Body of pancreas (tissue), 4 donors: ENCODE measurements around the gene PSMB2.

Experiments
- POLR2A ChIP-seq, 3 donors: fragments of 450-650 bp; IDR thresholded peaks; one replicate each; pipeline ENCODE4 v1.6.1; 2016; ENCODE audit warnings: antibody characterized with exemption in 3 of 3, mild to moderate bottlenecking in 2 of 3
- TF ChIP-seq, protein P1 (sequence below), 7 experiments: fragments of 450-650 bp in 4 of 7; fragments of 200-600 bp in 3 of 7; sonication (generic) in 3 of 7; IDR thresholded peaks; one replicate each; pipeline ENCODE4 v1.5.1; 2016 to 2019; ENCODE audit warnings: antibody characterized with exemption in 7 of 7

DNA sequence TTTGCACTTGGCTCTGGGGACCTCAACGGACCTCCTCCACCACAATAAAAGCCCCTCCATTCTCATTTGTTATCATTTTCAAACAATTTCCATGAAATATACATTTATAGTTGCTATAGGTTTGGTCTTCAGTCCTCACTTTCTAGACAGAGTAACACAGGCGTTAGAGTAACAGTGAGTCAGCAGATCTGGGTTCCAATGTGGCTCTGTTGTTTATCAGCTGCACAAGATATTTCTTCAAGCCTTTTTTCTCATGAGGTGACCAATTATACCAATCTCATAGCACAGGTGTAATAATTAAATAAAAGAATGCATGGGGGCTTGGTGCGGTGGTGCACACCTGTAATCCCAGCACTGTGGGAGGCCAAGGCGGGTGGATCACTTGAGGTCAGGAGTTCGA, 32.8 kb upstream of the PSMB2 start:
- TF ChIP-seq, protein P1, sequence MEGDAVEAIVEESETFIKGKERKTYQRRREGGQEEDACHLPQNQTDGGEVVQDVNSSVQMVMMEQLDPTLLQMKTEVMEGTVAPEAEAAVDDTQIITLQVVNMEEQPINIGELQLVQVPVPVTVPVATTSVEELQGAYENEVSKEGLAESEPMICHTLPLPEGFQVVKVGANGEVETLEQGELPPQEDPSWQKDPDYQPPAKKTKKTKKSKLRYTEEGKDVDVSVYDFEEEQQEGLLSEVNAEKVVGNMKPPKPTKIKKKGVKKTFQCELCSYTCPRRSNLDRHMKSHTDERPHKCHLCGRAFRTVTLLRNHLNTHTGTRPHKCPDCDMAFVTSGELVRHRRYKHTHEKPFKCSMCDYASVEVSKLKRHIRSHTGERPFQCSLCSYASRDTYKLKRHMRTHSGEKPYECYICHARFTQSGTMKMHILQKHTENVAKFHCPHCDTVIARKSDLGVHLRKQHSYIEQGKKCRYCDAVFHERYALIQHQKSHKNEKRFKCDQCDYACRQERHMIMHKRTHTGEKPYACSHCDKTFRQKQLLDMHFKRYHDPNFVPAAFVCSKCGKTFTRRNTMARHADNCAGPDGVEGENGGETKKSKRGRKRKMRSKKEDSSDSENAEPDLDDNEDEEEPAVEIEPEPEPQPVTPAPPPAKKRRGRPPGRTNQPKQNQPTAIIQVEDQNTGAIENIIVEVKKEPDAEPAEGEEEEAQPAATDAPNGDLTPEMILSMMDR (IDR thresholded peaks at IDR 0.05), result no peak
- TF ChIP-seq POLR2A (IDR thresholded peaks at IDR 0.05), result no peak
